Fibroblast of peridontal ligament (primary cell): ENCODE data around the gene PRPS1L1.

Experiments
- DNase-seq: peaks from one replicate; pipeline ENCODE4 v3.0.0-alpha.2; 2010; ENCODE audit errors: extremely low read depth

PRPS1L1 gene

DNA sequence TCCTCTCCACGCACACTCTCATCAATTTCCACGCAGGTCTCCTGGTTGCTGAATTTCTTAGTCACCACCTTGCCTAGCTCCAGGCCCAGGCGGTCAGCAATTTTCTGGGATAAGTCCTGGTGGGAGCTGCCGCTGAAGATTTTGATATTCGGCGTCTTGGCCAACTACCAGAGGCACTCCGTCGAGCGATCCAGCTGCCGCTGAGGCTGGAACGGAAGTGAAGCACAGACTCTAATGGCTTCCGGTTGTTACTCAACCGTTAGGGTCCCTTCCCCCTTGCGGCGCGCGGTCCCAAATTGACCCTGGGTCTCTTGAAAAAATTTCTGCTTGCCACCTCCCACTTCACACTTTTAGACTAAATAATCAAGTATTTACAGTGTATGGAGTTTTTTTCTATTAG is at the start of gene PRPS1L1:
TSS of gene PRPS1L1 (minus strand) at position 219 of the 400 bp plus-strand sequence.
- DNase-seq = no peak

DNA sequence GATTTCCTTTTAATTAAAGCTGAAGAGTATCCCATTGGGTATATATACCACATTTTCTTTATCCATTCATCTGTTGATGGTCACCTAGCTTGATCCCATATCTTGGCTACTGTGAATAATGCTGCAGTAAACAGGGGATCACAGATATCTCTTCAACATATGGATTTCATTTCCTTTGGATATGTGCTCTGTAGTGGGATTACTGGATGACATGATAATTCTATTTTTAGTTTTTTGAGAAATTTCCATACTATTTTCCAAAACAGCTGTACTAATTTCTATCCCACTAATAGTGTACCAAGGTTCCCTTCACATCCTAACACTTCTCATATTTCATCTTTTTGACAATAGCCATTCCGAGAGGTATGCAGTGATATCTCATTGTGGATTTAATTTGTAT is 48.8 kb upstream of the PRPS1L1 start:
- no peak for DNase-seq

DNA sequence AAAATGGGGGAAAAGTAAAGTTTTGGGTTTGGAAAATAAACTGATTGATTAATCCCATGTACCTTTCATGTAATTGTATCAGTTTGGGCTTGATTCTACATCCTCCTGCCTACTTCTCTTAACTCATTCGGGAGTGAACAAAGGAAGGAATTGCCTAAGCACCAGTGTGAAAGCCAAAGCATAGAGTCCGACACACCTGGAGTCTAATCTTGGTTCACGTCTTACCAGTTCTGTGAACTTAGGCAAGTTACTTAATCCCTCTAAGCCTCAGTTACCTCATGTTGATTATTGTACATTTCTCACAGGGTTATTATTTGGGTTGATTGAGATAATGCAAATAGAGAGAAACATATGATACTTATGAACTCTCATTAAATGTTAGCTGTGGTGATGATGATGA is 41.1 kb upstream of the PRPS1L1 start:
- DNase-seq = no peak

DNA sequence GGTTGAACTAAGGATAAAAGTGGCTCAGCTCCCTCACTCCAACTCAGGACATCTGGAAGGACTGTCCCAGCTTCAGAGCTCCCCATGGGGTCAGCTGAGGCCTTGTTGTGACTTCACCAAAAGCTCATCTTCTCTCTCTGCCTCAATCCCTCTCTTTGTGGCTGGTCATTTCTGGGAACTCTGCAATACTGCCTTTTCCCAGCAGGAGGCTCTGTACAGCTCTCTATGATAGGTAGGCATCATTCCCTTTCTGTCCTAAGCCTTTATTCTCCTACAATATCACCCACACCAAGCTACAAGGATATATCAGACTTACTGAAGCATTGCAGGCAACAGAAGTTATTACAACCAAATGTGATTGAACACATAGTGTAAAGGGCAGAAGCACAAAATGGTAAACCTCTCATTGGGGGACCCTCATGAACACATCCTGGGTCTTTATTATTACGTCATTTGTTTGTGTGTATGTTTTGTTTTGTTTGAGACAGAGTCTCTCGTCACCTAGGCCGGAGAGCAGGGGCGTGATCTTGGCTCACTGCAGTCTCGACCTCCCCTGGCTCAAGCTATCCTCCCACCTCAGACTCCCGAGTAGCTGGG is 36.7 kb upstream of the PRPS1L1 start:
- DNase-seq = peak; percentile 22

DNA sequence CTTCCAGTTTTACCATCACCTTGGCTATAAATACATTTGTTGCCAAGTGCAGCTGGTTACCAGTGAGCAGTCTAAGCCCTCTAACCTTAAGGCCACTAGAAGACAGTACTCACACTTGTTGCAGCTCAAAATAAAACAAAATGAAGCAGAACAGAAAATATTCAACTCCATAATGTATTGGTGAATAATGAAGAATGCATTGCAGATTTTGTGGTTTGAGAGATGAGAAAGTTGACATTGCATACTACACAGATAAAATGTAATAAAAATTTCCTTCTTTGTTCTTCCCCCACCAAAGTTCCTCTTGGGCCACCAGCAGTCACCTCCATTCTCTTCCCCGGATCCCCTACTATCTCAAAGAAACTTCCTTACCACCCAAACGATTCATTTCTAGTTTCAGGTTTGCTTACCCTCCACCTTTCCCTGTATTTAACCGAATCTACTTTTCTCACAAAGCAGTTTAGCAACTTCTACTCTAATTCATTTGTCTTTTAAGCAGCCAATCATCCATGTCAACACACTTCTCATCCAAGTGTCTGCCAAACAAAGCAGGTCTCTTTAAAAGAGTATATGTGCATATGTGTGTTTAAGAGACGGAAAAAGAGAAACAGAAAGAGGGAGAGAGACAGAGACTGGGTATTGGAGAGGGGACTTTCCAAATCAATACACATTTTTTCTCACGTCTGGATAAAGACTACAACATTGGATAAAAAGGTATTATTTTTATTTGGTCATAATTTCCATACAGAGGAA is 35.7 kb upstream of the PRPS1L1 start:
- DNase-seq = no peak

DNA sequence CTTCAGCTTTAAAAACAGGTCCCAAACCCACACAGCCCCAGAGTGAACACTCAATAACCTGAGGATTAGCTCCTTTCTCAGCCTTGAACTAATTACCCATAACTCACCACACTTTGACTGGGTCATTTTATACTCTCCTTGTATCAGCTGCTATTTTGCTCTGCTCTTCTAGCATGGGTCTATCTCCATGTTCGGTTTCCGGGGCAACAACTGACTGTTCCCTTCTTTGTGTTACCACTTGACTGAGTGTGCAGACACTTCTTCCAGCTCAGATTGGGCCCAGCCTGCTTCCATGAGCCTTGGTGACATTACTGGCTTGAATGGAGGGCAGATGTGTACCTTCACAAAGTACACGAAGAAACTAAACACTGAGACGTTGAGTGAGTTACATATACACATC is 31.5 kb upstream of the PRPS1L1 start:
- no peak for DNase-seq

DNA sequence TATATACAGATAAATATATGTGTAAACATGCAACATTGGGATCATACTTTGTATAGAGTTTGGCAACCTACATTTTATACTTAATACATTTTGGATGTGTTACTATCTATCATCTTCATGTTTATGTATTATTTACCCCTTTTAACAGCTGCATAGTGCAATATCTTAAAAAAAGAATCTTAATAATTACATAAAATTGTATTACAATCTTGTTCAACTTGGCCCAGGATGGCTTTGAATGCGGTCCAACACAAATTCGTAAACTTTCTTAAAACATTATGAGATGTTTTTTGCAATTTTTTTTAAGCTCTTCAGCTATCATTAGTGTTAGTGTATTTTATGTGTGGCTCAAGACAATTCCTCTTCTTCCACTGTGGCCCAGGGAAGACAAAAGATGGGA is 26.3 kb upstream of the PRPS1L1 start:
- no peak for DNase-seq

DNA sequence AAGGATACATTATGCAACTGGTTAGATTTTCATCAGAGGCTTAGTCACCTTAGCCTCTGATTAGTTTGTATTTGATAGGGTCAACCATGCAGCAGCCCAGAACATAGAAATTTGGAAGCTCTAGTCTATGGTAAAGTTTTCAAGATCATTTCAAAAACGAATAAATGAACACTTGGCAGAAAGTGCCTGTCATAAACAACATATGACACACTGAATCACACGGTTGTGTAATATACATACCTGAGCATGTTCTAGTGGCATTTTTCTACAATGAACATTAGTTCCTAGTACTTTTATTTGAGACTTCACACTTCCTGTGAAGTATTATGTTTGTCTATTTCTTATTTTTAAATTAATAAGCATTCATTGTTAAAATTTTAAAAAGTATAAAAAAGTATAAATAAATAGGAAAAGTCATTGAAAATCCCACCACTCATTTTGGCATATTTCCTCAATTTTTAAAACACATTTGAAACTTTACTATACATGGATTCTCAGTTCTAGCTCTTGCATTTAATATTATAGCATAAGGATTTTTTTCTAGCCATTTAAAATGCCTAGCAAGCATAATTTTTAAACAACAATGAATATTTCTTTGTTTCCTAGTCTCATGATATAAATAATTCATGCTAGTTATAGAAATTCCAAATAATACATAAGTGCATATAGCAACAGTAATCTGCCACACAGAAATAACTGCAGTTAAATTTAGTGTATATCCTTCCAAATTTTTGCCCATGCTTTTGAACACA is 25.7 kb upstream of the PRPS1L1 start:
- no peak for DNase-seq

DNA sequence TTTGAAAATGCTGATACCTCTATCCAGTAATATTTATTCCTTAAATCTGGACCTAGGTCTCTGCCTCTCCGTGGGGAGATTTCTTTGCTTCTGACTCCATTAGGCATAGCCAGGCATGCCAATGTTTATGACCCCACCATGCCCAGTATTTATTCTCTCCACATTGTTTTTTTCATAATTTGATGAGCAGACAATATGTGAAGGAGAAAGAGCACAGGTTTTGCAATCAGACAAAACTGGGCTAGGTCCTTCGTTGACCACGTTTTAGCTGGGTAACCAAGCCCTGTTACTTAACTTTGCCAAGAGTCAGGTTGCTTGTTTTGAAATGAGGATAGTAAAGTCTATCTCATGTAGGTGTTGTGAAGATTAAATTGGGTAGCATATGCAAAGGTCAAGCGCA is 21.6 kb upstream of the PRPS1L1 start:
- no peak for DNase-seq

DNA sequence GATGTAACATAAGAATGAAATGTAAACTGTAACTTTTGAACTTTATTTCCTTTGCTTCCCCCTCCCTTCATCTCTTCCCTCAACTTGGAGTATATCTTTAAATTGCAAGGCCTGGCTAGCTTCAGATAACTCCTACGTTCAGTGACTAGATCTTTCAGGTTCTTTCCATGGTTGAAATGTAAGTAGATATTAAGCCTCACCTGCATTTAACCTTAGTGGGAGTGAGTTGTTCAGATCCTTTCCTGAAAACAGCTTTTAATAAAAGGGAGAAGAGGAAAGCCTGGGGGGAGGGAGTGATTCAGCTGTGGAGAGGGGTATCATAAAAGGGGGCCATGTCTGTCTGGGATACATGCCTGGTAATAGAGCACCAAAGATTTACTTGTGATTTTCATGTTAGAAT is 19.0 kb upstream of the PRPS1L1 start:
- DNase-seq = no peak

DNA sequence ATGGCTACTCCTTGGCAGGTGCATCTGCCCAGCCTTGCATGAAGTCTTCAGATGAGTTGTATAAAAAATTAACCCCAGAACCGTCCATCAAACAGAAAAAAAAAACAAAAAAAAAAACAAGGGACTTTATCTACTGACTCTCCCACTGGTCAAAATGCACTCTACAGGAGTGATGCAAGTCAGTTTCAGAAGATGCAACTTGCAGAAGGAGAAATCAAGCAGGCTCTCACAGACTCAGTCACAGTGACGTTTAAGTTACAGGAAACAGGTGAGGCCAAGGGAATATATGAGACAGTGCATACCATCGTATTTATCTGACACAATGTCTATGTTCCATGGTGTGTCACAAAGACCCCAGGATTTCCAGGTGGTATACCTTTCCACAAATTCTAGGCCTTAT is 17.5 kb upstream of the PRPS1L1 start:
- no peak for DNase-seq

DNA sequence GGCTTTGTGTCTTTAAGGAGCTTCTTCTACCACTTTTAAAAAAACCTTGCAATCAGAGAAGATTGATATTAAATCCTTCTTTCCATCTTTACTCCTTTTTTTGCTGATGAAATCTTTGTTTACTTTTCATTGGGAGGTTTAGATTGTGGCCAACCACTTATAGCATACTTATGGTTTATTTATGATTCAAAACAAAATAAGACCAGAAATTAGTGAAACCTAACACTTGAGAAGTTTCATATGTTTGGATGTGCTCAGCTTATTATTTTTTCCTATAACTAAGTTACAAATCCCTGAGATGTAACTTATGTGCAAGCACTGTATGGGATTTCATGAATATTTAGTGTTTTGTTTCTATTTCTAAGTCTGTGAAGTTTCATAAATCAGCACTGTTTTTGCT is 13.5 kb upstream of the PRPS1L1 start:
- peak; percentile 60 for DNase-seq

DNA sequence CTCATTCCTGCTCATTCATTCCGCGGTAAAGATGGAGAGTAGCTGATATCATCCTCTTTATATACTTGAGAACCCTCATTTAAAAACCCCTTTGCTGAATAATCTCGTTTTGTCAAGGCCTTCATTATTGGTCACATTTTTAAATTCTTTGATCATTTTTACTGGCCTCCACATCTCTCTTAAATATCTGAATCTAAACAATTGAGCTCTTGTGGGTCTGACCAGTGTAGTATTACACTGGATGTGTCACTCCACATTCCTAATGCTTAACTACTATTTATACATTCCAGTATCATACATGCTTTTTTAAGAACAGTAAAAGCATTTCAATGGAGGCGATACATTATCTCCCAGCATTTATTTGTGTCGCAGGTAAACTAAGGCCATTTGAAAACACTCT is 12.6 kb upstream of the PRPS1L1 start:
- DNase-seq = peak; percentile 85

DNA sequence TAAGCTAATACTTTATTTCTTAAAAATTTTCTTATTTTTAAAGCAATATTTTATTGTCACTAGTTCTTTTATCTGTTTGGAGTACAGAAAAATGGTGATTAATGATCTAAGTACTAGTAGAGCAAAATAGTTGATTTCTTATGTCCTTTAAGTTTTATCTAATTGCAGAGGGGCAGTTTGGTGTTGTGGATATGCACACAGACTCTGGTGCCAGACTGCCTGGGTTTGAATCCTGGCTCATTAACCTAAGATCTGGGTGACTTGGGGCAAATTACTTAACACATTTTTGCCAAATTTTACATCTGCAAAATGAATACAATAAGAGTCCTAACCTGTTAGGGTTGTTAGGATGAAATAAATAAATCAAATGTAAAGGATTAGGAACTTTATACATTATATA is 10.7 kb upstream of the PRPS1L1 start:
- peak; percentile 23 for DNase-seq

DNA sequence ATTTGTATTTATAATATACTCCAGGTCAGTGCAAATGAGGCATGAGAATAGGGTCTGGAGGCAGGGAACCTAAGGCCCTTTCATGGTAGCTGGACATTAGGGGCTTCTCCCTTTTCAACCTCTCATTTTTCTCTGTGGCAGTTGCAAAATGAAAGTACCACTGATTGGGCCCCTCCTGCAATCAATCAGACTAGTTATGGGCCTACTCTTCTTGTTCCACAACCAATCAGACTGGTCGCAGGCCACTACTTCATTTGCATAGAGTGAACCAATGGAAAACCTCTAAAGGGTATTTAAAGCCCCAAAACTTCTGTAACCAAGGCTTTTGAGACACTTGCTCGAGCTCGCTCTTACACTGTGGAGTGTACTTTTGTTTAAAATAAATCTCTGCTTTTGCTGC is 10.0 kb upstream of the PRPS1L1 start:
- no peak for DNase-seq

DNA sequence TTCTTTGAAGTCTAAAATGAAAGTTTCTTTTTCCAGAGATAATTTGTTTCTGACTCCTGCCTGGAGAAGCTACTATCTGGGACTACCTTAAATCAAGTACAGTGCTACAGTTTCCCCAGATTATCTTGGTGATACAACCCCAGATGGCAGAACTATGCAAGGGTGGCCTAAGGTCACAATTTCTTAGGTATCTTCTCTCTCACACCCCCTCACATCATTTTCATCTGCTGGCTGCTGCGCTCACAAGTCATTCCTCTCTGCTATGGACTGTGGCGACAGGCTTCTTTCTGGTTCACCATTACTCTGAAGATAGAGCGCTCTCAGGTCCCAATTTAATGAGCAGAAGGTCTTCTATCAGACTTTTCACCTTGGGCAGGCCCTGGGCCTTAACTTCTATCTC is 9.1 kb upstream of the PRPS1L1 start:
- no peak for DNase-seq

DNA sequence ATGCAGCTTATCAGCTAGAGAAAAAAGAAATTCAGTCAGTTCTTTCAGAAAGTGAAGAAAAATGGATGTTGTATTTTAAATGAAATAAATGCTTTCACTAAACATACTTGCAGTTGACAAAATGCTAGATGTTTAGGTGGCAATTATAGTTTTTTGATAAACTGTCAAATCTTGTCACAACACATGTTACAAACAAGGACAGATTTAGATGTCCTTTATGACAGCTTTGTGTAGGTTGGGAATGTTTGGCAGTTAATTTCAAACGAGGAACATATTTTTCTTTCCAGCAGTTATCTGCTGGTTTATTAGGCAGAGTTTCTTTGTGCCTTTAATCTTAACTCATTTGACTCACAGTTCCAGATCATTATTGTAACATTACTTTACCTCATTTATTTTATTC is 3.1 kb upstream of the PRPS1L1 start:
- no peak for DNase-seq

DNA sequence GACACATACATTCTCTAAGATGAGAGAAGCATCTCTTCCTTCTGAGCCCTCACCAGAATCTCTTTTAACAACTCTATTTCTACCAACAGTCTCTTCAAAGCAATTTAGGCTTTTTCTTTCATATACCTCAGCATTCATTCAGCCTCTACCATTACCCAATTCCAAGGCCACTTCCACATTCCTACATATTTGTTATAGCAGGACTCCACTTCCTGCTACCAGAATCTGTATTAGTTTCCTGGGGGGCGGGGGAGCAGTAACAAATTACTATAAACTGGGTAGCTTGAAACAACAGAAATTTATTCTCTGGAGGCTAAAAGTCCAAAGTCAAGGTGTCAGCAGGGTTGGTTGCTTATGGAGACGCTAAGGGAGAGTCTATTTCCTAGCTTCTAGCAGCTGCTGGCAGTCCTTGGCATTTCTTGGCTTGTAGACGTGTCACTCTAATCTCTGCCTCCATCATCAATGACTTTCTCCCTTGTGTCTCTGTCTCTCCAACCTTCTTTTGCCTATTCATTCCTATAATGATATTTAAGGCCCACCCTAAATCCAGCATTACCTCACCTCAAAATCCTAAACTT is 7.4 kb downstream of the PRPS1L1 start:
- no peak for DNase-seq

DNA sequence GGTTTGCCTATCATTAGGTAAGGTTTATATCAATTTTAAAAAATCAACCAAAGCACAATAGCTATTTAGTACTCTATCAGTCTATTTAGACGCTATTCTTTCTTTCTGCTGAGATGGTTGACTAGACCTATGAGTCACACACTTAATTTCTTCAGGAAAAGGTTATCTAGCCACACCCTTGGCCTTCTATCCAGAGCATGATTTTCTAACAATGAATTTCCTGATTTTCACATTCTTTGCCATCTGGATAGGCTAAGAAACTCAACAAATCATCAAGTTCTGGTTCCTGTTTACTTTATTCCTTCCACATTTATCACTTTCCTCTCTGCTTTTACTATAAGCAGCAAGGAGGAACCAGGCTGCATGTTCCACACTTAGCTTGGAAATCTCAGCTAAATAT is 8.1 kb downstream of the PRPS1L1 start:
- peak; percentile 81 for DNase-seq

DNA sequence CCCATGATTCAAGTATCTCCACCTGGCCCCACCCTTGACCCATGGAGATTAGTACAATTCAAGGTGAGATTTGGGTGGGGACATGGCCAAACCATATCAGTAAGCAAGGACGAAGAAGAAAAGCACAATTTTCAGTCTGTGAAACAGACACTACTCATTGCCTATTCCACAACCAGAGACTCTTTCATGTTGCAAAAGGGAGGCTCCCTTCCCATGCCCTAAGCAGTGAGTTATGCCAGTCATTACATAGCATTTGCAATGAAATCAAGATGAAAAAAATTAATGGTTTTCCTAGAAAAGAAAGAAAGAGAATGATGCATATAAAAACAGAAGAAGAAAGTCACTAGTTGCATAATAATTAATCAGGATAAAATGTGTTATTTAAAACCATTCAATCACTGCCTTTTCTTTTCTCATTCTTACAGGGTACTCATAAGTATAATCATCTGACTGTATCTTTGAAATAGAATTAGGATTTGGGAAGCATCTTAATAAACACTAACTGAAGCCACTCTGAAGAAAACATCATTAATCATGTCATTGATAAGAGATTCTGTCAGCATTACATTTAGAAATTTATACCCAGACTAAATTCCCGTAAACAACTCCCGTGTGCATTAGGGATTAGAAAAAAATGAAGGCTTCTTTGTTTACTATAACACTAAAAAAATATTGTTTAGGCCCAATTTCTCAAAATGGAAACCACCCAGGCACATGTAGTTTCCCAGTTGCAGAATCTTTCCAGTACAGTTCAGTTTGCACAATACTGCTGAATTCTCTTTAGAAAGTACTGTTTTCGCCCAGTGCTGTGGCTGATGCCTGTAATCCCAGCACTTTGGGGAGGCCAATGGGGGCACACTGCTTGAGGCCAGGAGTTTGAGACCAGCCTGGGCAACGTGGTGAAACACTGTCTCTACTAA is 9.1 kb downstream of the PRPS1L1 start:
- no peak for DNase-seq

DNA sequence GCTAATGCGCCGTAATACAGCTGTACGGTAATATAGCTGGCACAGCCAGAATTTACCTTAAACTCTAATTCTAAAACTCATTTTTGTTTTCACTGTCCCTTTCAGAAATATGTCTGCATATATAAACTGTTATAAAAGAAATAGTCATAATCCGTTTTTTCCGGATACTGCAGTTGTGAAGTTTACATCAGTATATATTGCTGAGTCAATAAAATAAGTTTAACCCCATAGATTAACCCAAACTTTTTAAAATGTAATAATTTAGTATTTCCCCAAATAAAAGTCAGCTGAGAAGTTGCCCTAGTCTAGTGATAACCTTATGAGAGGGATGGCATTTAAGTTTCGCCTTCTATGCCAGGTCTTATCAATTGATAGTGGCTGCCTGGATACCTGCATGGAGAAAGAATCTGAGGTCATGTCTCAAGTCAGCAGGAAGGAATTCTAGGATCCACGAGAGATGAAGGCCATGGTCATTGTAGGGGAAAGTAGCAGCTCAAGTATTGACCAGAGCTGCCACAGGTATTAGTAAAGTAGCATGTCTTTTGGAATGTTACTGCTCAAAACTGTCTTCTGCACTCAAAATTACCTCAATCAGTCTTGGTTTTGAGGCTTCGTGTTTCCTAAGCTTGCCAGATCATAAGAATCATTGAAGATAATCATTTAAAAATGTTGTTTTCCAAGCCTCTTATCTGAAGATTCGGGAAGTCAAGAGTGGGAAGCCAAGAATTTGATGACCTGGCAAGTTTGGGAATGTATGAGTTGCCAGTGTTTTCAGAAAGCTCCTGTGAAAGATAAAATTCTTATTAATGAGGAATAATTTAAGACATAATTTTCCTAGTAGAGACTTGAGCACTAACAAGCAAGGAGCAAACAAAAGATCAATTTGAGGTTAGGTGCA is 10.8 kb downstream of the PRPS1L1 start:
- no peak for DNase-seq
